DND-41 (cell line): ENCODE measurements around the gene SGPL1.

Experiments used
- ATAC-seq: fragments of 200-7000 bp; cut with Tn5 transposase; 3 replicates; pipeline ENCODE4 v1.9.1; 2021; ENCODE audit warnings: low read depth; ENCODE audit not compliant: insufficient read depth
- DNase-seq: peaks from one replicate; pipeline ENCODE4 v3.0.0-alpha.2; 2020
- H2AFZ ChIP-seq: 2 replicates; pipeline ENCODE4 v1.6.0; 2012; ENCODE audit warnings: low read depth, low read length
- H3K27ac ChIP-seq: 2 replicates; pipeline ENCODE4 v1.5.1; 2012; ENCODE audit warnings: low read length, inconsistent platforms
- H3K27me3 ChIP-seq: fragments of 200-600 bp; sonication (generic); 2 replicates; pipeline ENCODE4 v1.6.0; 2012; ENCODE audit warnings: low read length, mild to moderate bottlenecking, inconsistent platforms; ENCODE audit not compliant: insufficient read depth, poor library complexity
- H3K36me3 ChIP-seq: 2 replicates; pipeline ENCODE4 v1.5.1; 2012; ENCODE audit warnings: low read length, inconsistent platforms; ENCODE audit not compliant: insufficient read depth
- H3K4me1 ChIP-seq: 2 replicates; pipeline ENCODE4 v1.5.1; 2012; ENCODE audit warnings: mild to moderate bottlenecking, low read length; ENCODE audit not compliant: insufficient read depth
- H3K4me2 ChIP-seq: 2 replicates; pipeline ENCODE4 v1.6.0; 2012; ENCODE audit warnings: mild to moderate bottlenecking, moderate library complexity, low read length, inconsistent platforms; ENCODE audit not compliant: insufficient read depth
- H3K4me3 ChIP-seq, 2 experiments: fragments of 200-600 bp in 1 of 2; shearing (Covaris generic) in 1 of 2; 2 replicates each; pipeline ENCODE4 v1.5.1; 2012 to 2016; ENCODE audit warnings: inconsistent platforms in 2 of 2, low read length in 2 of 2, mild to moderate bottlenecking in 2 of 2, low read depth in 1 of 2, moderate library complexity in 1 of 2
- H3K79me2 ChIP-seq: 2 replicates; pipeline ENCODE4 v1.6.0; 2012; ENCODE audit warnings: low read length, inconsistent platforms; ENCODE audit not compliant: insufficient read depth
- H3K9ac ChIP-seq: 2 replicates; pipeline ENCODE4 v1.6.0; 2012; ENCODE audit warnings: low read depth, mild to moderate bottlenecking, inconsistent platforms, low read length, moderate library complexity
- H3K9me3 ChIP-seq: 2 replicates; pipeline ENCODE4 v1.5.1; 2012; ENCODE audit warnings: low read length, moderate library complexity, mild to moderate bottlenecking, inconsistent platforms; ENCODE audit not compliant: insufficient read depth, severe bottlenecking
- H4K20me1 ChIP-seq: 2 replicates; pipeline ENCODE4 v1.6.0; 2012; ENCODE audit warnings: low read length; ENCODE audit not compliant: insufficient read depth
- EZH2 ChIP-seq: IDR thresholded peaks from 3 replicates; pipeline ENCODE4 v1.6.1; 2012; ENCODE audit warnings: borderline replicate concordance, low read depth, mild to moderate bottlenecking, moderate library complexity, low read length, inconsistent platforms; ENCODE audit not compliant: severe bottlenecking
- TF ChIP-seq, protein P1 (sequence below): IDR thresholded peaks from 2 replicates; pipeline ENCODE4 v1.5.1; 2012; ENCODE audit warnings: borderline replicate concordance, low read length, moderate library complexity, mild to moderate bottlenecking; ENCODE audit not compliant: poor library complexity, severe bottlenecking; ENCODE audit errors: extremely low read depth

SGPL1 gene

DNA sequence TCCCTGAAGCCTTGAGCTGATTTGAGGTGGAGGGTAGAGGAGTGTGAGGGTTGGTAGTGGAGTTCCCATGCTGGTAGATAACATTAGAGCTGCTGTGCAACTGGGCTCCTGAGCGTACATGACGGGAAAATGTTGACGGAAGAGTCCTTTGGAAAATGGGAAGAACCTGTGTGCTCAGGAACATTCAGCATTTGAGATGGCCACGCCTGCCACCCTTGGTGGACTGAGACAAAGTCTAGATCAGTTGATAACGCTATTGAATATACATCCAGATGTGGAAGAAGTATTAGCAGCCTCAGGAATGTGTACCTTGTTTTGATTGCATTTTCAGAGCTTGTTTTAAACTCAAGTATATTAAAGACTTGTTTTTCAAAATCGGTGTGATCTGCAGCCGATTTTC is 56.5 kb downstream of the SGPL1 start:
- H3K4me1 ChIP-seq, result no peaks in the 10 kb centered on the region
- no peak overlapping the region for H3K4me3 ChIP-seq
- H3K27me3 ChIP-seq, result no peaks in the 10 kb centered on the region
- H3K27ac ChIP-seq, result no peak overlapping the region
- no peaks in the 10 kb centered on the region for H4K20me1 ChIP-seq
- TF ChIP-seq, protein P1, sequence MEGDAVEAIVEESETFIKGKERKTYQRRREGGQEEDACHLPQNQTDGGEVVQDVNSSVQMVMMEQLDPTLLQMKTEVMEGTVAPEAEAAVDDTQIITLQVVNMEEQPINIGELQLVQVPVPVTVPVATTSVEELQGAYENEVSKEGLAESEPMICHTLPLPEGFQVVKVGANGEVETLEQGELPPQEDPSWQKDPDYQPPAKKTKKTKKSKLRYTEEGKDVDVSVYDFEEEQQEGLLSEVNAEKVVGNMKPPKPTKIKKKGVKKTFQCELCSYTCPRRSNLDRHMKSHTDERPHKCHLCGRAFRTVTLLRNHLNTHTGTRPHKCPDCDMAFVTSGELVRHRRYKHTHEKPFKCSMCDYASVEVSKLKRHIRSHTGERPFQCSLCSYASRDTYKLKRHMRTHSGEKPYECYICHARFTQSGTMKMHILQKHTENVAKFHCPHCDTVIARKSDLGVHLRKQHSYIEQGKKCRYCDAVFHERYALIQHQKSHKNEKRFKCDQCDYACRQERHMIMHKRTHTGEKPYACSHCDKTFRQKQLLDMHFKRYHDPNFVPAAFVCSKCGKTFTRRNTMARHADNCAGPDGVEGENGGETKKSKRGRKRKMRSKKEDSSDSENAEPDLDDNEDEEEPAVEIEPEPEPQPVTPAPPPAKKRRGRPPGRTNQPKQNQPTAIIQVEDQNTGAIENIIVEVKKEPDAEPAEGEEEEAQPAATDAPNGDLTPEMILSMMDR, result no peak
- TF ChIP-seq EZH2, result no peak
- H3K36me3 ChIP-seq, result peaks cover 31% of the 10 kb centered on the region
- ATAC-seq, result no peak
- no peak overlapping the region for H2AFZ ChIP-seq
- no peaks in the 10 kb centered on the region for H3K9me3 ChIP-seq
- DNase-seq, result no peak
- H3K9ac ChIP-seq, result no peak overlapping the region
- H3K4me2 ChIP-seq, result no peak overlapping the region
- no peaks in the 10 kb centered on the region for H3K79me2 ChIP-seq

DNA sequence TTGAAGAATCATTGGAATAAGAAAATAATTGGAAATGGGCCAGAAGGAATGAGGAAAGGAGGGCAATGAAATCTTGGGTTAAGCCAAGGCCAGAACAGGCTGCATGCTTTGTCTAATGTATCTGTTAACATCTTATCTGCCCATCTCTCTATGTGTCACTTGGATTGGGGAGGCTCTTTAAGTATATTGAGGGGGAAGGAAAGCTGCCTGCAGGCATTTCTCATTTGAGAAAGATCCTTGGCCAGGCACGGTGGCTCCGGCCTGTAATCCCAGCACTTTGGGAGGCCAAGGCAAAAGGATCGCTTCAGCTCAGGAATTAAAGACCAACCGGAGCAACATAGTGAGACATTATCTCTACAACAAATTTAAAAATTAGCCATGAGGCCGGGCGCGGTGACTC is 58.3 kb downstream of the SGPL1 start:
- peaks cover 43% of the 10 kb centered on the region for H3K36me3 ChIP-seq
- no peaks in the 10 kb centered on the region for H3K9me3 ChIP-seq
- no peaks in the 10 kb centered on the region for H3K27me3 ChIP-seq
- H3K4me1 ChIP-seq, result no peaks in the 10 kb centered on the region
- ATAC-seq (no peak), DNase-seq (no peak)
- no peaks in the 10 kb centered on the region for H3K79me2 ChIP-seq
- no peaks in the 10 kb centered on the region for H4K20me1 ChIP-seq
- H3K4me2 ChIP-seq, result no peak overlapping the region
- no peak overlapping the region for H3K27ac ChIP-seq
- no peak overlapping the region for H3K9ac ChIP-seq
- no peak overlapping the region for H3K4me3 ChIP-seq
- no peak for TF ChIP-seq EZH2
- TF ChIP-seq, protein P1, result no peak
- H2AFZ ChIP-seq, result no peak overlapping the region

DNA sequence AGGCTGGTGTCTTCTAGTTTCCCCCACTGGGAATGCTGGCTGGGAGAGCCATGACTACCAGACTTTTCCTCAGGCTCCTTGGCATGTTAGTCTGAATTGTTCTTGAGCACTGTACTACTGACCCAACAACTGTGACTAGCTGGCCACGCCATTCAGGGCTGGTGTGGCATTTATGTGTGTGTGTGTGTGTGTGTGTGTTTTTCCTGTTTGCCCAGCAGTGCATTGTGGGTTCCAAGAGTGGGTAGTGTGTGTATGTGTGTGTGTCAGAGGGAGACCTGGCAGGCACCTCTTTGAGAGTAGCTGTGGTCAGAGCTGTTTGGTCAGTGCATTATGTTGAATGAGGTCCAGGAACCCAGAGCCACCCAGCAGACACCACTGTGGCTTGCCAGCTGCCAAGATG is 63.5 kb downstream of the SGPL1 start:
- no peaks in the 10 kb centered on the region for H3K4me1 ChIP-seq
- DNase-seq, result no peak
- peaks cover 30% of the 10 kb centered on the region for H3K36me3 ChIP-seq
- H3K4me2 ChIP-seq, result no peak overlapping the region
- no peak overlapping the region for H3K4me3 ChIP-seq
- no peak overlapping the region for H3K27ac ChIP-seq
- no peak overlapping the region for H2AFZ ChIP-seq
- no peak for ATAC-seq
- no peak for TF ChIP-seq EZH2
- TF ChIP-seq, protein P1, result no peak
- no peaks in the 10 kb centered on the region for H3K79me2 ChIP-seq
- H4K20me1 ChIP-seq, result no peaks in the 10 kb centered on the region
- no peak overlapping the region for H3K9ac ChIP-seq
- no peaks in the 10 kb centered on the region for H3K27me3 ChIP-seq
- no peaks in the 10 kb centered on the region for H3K9me3 ChIP-seq

DNA sequence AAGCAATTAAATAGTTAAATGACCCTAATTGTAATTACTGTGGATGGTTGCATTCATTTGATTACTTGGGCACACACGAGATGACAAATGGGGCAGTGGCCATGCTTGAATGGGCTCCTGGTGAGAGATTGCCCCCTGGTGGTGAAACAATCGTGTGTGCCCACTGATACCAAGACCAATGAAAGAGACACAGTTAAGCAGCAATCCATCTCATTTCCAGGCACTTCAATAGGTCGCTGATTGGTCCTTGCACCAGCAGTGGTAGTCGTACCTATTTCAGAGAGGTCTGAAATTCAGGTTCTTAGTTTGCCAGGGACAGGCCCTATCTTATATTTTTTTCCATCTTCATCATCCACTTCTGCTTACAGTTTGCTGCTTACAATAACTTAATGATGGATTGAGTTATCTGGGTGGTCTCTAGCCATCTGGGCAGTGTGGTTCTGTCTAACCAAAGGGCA is 64.4 kb downstream of the SGPL1 start:
- Histone ChIP-seq H4K20me1 (no peaks in the 10 kb centered on the region), H3K27ac (no peak overlapping the region), H3K4me2 (no peak overlapping the region), H2AFZ (no peak overlapping the region), H3K36me3 (peaks cover 35% of the 10 kb centered on the region), H3K27me3 (no peaks in the 10 kb centered on the region), H3K9ac (no peak overlapping the region), H3K4me3 (no peak overlapping the region), H3K79me2 (no peaks in the 10 kb centered on the region), H3K4me1 (no peaks in the 10 kb centered on the region), H3K9me3 (no peaks in the 10 kb centered on the region)
- peak; percentile 79 for DNase-seq
- peak; percentile 97 for ATAC-seq
- TF ChIP-seq, protein P1, result peak; percentile 92
- no peak for TF ChIP-seq EZH2
